Gastrocnemius medialis (tissue), 4 donors: ENCODE measurements around the gene OSM. TPM values are rescaled to one million over a fixed set of nuclear protein-coding genes. Genes with fewer than 3 reads are reported as not detected.

Experiments used
- ATAC-seq, 2 donors: fragments of 150-250 bp; one replicate each; pipeline ENCODE4 v1.9.1; 2016
- DNase-seq, 2 donors: peaks; one replicate each; pipeline ENCODE4 v3.0.0-alpha.2; 2019
- H3K27ac ChIP-seq, 4 donors: fragments of 200-600 bp; sonication (generic); 1 replicate in 1 of 4; 2 replicates in 3 of 4; pipeline ENCODE4 v1.5.1; 2016 to 2018; ENCODE audit warnings: mild to moderate bottlenecking in 2 of 4, moderate library complexity in 1 of 4
- H3K27me3 ChIP-seq, 3 donors: fragments of 200-600 bp; sonication (generic) in 2 of 3; 1 replicate in 1 of 3; 2 replicates in 2 of 3; pipeline versions ENCODE4 v1.5.1 to v1.6.0; 2016 to 2019; ENCODE audit warnings: mild to moderate bottlenecking in 1 of 3, moderate library complexity in 1 of 3
- H3K36me3 ChIP-seq, 2 donors: fragments of 200-600 bp; sonication (generic) in 1 of 2; one replicate each; pipeline ENCODE4 v1.5.1; 2017 to 2018
- H3K4me1 ChIP-seq, 2 donors: fragments of 200-600 bp; sonication (generic) in 1 of 2; one replicate each; pipeline ENCODE4 v1.5.1; 2016 to 2017; ENCODE audit warnings: mild to moderate bottlenecking in 2 of 2
- H3K4me3 ChIP-seq, 4 donors: fragments of 200-600 bp; sonication (generic) in 3 of 4; 1 replicate in 1 of 4; 2 replicates in 3 of 4; pipeline ENCODE4 v1.5.1; 2016 to 2019; ENCODE audit warnings: mild to moderate bottlenecking in 2 of 4
- H3K9me3 ChIP-seq, 3 donors: fragments of 200-600 bp; sonication (generic) in 2 of 3; 1 replicate in 1 of 3; 2 replicates in 2 of 3; pipeline ENCODE4 v1.5.1; 2016 to 2019
- CTCF ChIP-seq, 5 experiments: fragments of 450-650 bp in 3 of 5; fragments of 200-600 bp in 2 of 5; sonication (generic) in 2 of 5; IDR thresholded peaks in 4 of 5; conservative IDR thresholded peaks in 1 of 5; 1 replicate in 4 of 5; 2 replicates in 1 of 5; pipeline ENCODE4 v1.5.1; 2016 to 2019; ENCODE audit warnings: antibody characterized with exemption in 5 of 5, mild to moderate bottlenecking in 3 of 5, moderate library complexity in 3 of 5
- POLR2A ChIP-seq, 2 donors: fragments of 450-650 bp; IDR thresholded peaks; one replicate each; pipeline ENCODE4 v1.6.1; 2017; ENCODE audit warnings: antibody characterized with exemption in 2 of 2, mild to moderate bottlenecking in 2 of 2, moderate library complexity in 2 of 2
- in situ Hi-C, 4 donors: fragments of 200-750 bp; cut with MboI; loops; one replicate each; pipeline versions ENCODE4 v1.15.0 to v1.8.0; 2017; ENCODE audit warnings: low sequenced_read_pairs in 4 of 4
- intact Hi-C: fragments of 100-400 bp; cut with DNase I; formaldehyde crosslinking; loops from one replicate; pipeline ENCODE4 v1.15.1; 2023; ENCODE audit warnings: low total_unique reads
- total RNA-seq, 4 donors: library from RNA; depleted of rRNA; stranded (reverse); fragments of >200 nt; gene quantifications; one replicate each; pipeline versions ENCODE4 v1.1.0 to v1.2.3, GENCODE V29; 2016

Gene OSM
- total RNA-seq, 4 donors from 2014 or later = 0.53 TPM; not detected in 3

DNA sequence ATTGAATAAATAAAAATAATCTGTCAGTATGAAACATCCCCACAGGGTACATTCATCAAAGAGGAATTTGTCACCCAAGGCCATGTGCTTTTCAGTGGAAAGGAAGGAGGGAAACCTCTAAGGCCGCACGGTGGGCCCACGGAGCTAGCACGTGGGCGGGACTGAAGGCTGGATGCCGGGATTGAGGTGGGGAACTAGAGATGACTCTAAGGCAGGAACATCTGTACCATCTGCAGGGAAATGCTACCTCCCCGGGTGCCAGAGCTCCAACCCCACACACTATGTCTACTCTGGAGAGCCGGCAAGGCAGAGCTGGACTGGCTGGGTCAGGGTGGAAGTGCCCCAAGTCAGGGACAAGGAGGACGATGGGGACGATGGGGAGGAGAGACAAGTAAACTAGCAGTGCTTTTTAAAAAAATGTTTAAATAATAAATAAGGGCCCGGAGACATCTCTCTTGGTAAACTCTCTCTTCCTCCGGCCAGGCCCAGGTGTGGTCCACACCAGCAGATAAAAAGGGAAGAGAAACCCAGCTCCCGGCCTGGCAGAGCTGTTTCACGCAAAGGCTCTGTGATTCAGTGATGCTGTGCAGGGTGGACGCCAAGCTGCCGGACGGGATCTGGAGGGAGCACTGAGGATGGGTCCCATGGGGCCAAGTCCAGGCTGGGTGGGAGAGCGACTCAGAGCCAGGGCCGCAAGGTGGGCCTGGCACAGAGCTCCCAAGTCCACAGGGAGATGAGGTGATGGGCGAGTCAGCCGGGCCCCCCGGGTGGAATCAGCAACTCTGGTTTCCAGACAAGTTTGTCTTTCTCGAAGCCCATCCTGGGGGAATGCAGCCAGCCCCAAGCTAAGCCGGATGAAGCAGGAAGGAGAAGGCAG lies 25.9 kb downstream of the OSM start:
- Histone ChIP-seq H3K36me3 (no peaks in the 10 kb centered on the region), H3K27ac (no peak overlapping the region), H3K27me3 (peaks cover 15 to 16% (median 16%) of the 10 kb centered on the region in 3 donors), H3K4me1 (peaks cover 0 to 2% of the 10 kb centered on the region in 2 donors), H3K9me3 (no peaks in the 10 kb centered on the region), H3K4me3 (no peak overlapping the region)
- no peak for TF ChIP-seq POLR2A (IDR thresholded peaks at IDR 0.05)
- no peak for TF ChIP-seq CTCF (IDR thresholded peaks at IDR 0.05 in 4 of 5, conservative IDR thresholded peaks at IDR 0.05 in 1 of 5)
- intact Hi-C loops = no loop called here
- no peak for DNase-seq
- ATAC-seq = no peak
- in situ Hi-C loops = no loop called here

DNA sequence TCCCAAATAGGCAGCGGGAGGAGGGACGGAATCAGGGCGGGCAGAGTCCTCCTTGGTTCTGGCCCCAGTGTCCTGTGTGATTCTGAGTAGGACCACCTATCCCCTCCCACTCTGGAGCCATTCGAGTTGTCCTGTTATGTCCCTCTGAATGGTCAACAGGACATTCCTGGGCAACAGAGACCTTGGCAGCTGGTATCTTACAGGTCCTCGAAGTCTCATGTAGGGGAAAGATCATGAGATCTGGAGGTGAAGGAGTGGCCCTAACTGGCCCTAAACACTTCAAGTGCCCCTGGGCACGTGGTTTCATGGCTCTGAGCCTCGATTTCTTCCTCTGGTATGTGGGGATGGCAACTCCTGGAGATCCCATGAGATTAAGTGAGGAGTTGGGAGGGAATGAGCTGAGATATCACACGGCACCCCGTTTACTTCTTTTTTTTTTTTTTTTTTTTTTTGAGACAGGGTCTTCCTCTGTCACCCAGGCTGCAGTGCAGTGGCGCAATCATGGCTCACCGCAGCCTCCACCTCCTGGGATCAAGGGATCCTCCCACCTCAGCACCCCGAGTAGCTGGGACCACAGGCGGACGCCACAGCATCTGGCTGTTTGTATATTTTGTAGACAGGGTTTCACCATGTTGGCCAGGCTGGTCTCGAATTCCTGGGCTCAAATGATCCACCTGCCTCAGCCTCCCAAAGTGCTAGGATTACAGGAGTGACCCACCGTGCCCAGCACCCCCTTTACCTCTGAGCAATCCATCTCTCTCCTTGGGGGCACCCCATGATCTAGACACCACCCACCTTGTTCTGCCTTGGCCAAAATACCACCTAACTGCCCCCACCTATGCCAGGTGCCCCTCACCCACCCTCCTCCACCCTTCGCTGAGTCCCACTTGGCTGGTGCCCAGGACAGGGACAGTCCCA lies 26.9 kb downstream of the OSM start:
- Histone ChIP-seq H3K27me3 (peaks cover 6 to 7% (median 6%) of the 10 kb centered on the region in 3 donors), H3K27ac (no peak overlapping the region), H3K9me3 (no peaks in the 10 kb centered on the region), H3K36me3 (no peaks in the 10 kb centered on the region), H3K4me1 (no peaks in the 10 kb centered on the region), H3K4me3 (no peak overlapping the region)
- intact Hi-C loops (no loop called here), in situ Hi-C loops (no loop called here)
- no peak for ATAC-seq
- no peak for TF ChIP-seq POLR2A (IDR thresholded peaks at IDR 0.05)
- no peak for TF ChIP-seq CTCF (IDR thresholded peaks at IDR 0.05 in 4 of 5, conservative IDR thresholded peaks at IDR 0.05 in 1 of 5)
- DNase-seq = no peak

DNA sequence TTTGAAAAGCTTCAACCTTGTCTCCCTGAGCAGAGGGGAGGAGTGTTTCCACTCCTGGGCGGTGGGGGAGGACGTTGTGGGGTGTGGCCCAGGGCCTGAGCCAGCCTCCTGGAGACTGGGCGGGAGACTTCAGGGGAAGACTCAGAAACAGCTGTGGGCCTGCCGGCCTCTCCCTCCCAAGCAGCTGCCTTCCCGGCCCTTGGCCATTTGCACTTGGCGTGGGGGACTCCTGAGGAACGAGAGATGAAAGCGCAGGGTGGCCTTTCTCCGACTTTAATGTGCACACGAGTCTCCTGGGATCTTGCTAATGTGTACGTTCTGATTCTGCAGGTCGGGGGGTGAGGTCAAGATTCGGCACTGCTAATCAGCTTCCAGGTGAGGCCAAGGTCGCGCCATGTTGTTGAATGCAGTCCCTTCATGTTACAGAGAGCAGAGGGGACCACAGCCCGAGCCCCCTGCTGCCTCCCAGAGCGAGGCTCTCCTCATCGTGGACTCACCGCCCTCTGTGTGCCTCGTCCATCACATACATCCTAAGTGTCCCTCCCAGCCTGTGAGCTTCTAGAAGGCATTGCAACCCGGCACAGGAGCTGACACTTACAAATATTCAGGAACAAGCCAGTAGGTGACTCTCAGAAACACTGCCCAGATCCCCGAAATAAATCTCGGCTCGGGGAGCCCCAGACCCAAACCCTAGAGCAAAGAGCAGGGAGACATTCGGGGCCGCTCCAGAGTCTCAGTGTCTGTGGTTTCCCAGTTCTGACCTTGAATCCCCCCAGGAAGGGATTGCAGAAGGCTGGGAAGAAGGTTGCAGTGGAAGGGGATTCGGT lies 27.8 kb downstream of the OSM start:
- no peak for TF ChIP-seq POLR2A (IDR thresholded peaks at IDR 0.05)
- no peak for TF ChIP-seq CTCF (IDR thresholded peaks at IDR 0.05 in 4 of 5, conservative IDR thresholded peaks at IDR 0.05 in 1 of 5)
- Histone ChIP-seq H3K27ac (no peak overlapping the region), H3K36me3 (no peaks in the 10 kb centered on the region), H3K27me3 (peaks cover 0 to 2% (median 0%) of the 10 kb centered on the region in 3 donors), H3K4me3 (no peak overlapping the region), H3K4me1 (no peaks in the 10 kb centered on the region), H3K9me3 (no peaks in the 10 kb centered on the region)
- ATAC-seq (no peak), DNase-seq (no peak)
- intact Hi-C loops (no loop called here), in situ Hi-C loops (no loop called here)

- intact Hi-C loops (no loop called here), in situ Hi-C loops (no loop called here)
- H3K4me3 ChIP-seq = no peak overlapping the region
- H3K27ac ChIP-seq = no peak overlapping the region
- H3K36me3 ChIP-seq = no peaks in the 10 kb centered on the region
- H3K27me3 ChIP-seq = peaks cover 0 to 2% (median under 1%) of the 10 kb centered on the region in 3 donors
- DNase-seq (no peak), ATAC-seq (no peak)
- H3K9me3 ChIP-seq = no peaks in the 10 kb centered on the region
- TF ChIP-seq CTCF (IDR thresholded peaks at IDR 0.05 in 4 of 5, conservative IDR thresholded peaks at IDR 0.05 in 1 of 5) (no peak), POLR2A (IDR thresholded peaks at IDR 0.05) (no peak)
- no peaks in the 10 kb centered on the region for H3K4me1 ChIP-seq
Measured at GRCh38 chr22:30238136-30238535, 28.5 kb downstream of the OSM start.
